Measurements from ENCODE around the gene SUPT3H. TPM values are rescaled to one million over a fixed set of nuclear protein-coding genes. Genes with fewer than 3 reads are reported as not detected.
A peak's percentile ranks its signal among the peaks of the same experiment; 100 is the strongest.
"Not testable (repeated sequence)": the region's sequence is repeated elsewhere in the genome, so short reads cannot be mapped to it uniquely, and the experiment has no call there.

The SUPT3H gene
- total RNA-seq, 1 donor, result 22.4 TPM

GRCh38 chr6:45327956-45328522 is 49.7 kb downstream of the SUPT3H start, which contains the start of gene RUNX2:
Gene RUNX2, plus strand, starts transcription at chr6:45328330. Its CDS starts 397 bp downstream, at chr6:45328727.
- peak in 1 of 3 donors; percentile 52 for DNase-seq (ENCODE audit: low read depth in 2 of 3, low spot score in 2 of 3)

DNA sequence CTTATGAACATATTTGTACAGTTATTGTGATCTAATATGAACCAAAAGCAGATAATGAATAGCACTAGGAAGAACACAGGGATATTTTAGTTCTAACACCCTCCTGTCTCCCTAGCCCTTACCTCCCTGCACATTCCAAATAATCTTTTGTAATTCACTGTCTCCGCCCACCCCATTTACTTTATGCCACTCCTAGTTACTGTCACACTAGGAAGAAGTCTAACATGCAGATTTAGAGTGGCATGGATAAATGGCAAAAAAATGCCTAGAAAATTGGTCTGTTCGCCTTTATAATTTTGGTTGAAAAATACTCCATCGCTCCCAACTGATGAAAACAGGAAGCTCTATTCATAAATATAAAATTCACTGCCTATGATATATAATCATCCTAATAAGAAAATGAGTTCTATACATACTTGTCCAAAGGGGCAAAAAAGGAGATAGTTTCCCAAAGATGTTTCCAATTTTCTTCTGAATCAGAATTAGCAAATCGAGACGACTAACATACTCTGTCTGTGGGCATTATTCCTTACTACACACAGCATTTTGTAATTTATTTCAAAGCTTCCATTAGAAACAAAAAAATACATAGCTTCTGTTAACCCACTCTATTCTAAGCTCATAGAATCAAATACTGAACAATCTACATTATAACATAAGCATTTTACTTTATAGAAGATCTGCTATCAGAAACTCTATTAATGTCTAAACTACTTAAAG is 50.9 kb downstream of the SUPT3H start:
- peak in 1 of 3 donors; percentile 37 for DNase-seq (ENCODE audit: low read depth in 2 of 3, low spot score in 2 of 3)

- peak in 2 of 3 donors; percentile 57 to 72 for DNase-seq (ENCODE audit: low read depth in 2 of 3, low spot score in 2 of 3)
Observed at GRCh38 chr6:45323656-45324224, 54.0 kb downstream of the SUPT3H start.

GRCh38 chr6:45320349-45320748 is 57.4 kb downstream of the SUPT3H start:
- DNase-seq (ENCODE audit: low read depth in 2 of 3, low spot score in 2 of 3), result no peak

DNA sequence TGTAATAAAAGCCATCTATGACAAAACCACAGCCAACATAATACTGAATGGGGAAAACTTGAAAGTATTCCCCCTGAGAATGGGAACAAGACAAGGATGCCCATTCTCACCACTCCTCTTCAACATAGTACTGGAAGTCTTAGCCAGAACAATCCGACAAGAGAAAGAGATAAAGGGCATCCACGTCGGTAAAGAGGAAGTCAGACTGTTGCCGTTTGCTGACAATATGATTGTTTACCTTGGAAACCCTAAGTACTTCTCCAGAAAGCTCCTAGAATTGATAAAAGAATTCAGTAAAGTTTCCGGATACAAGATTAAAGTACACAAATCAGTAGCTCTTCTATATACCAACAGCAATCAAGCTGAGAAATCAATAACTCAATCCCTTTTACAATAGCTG is 63.6 kb downstream of the SUPT3H start:
- DNase-seq (ENCODE audit: low read depth in 2 of 3, low spot score in 2 of 3), result peak in 1 of 3 donors; percentile 37

- DNase-seq (ENCODE audit: low read depth in 2 of 3, low spot score in 2 of 3), result peak in 1 of 3 donors; percentile 56
Observed at GRCh38 chr6:45310118-45310788, 67.5 kb downstream of the SUPT3H start.

DNA sequence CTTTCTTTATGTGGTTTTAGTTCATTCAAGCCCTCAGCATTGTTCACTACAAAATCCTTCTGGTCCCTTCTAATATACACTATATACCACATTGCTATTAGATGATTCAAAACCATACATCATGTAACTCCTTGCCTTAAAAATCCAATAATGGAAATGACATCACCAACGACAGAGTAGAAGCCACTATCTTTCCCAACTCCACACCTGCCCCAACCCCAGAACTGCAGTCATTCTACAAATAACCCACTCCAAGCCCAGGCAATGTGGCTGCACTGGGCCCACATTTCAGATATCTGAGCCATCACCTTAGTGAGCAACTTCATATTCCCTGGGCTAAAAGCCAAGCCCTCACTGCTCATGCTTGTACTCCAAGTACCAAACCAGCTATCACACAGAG is 72.2 kb downstream of the SUPT3H start:
- no peak for DNase-seq (ENCODE audit: low read depth in 2 of 3, low spot score in 2 of 3)

DNA sequence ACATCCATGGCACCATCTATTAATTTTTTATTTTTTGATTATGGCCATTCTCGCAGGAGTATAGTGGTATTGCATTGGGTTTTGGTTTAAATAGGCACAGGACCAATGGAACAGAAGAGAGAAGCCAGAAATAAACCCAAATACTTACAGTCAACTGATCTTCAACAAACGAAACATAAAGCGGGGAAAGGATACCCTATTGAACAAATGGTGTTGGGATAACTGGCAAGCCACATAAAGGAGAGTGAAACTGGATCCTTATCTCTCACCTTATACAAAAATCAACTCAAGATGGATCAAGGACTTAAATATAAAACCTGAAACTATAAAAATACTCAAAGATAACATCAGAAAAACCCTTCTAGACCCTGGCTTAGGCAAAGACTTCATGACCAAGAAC is 74.9 kb downstream of the SUPT3H start:
- no peak for DNase-seq (ENCODE audit: low read depth in 2 of 3, low spot score in 2 of 3)

- no peak for DNase-seq (ENCODE audit: low read depth in 2 of 3, low spot score in 2 of 3)
Observed at GRCh38 chr6:45301348-45302142, 76.2 kb downstream of the SUPT3H start.

- no peak for DNase-seq (ENCODE audit: low read depth in 2 of 3, low spot score in 2 of 3)
Observed at GRCh38 chr6:45300736-45301135, 77.0 kb downstream of the SUPT3H start.

GRCh38 chr6:45299096-45299581 is 78.6 kb downstream of the SUPT3H start:
- DNase-seq (ENCODE audit: low read depth in 2 of 3, low spot score in 2 of 3), result no peak

DNA sequence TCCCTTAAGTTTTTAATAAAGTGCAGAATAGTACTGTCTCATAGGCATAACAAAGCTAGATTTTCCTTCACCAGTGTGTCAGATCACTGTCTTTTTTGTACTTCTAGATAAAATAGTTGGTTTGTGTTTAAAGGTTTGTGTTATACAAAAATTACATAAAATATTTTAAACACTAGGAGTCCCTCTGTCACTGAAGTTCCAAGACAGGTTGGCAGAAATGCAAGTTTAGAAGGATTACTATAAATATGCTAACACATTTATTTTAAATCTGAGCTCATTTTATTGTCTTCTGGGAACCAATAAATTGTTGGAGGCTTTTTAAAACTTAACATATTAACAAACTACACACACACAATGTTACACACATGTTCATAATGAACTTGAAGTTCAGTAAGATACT is 80.4 kb downstream of the SUPT3H start:
- no peak for DNase-seq (ENCODE audit: low read depth in 2 of 3, low spot score in 2 of 3)

DNA sequence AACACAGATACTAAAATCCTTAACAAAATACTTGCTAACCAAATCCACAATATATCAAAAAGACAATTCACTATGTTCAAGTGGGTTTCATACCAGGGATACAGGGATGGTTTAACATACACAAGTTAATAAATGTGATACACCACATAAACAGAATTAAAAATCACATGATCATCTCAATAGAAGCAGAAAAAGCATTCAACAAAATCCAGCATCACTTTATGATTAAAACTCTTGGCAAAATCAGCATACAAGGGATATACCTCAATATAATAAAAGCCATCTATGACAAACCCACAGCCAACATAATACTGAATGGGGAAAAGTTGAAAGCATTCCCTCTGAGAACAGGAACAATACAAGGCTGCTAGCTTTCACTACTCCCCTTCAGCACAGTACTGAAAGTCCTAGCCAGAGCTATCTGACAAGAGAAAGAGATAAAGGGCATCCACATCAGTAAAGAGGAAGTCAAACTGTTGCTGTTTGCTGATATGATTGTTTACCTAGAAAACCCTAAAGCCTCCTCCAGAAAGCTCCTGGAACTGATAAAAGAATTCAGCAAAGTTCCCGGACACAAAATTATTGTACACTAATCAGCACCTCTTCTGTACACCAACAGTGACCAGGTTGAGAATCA is 83.6 kb downstream of the SUPT3H start:
- not testable (repeated sequence) for DNase-seq (ENCODE audit: low read depth in 2 of 3, low spot score in 2 of 3)

- DNase-seq (ENCODE audit: low read depth in 2 of 3, low spot score in 2 of 3), result no peak
Observed at GRCh38 chr6:45293306-45293705, 84.4 kb downstream of the SUPT3H start.

DNA sequence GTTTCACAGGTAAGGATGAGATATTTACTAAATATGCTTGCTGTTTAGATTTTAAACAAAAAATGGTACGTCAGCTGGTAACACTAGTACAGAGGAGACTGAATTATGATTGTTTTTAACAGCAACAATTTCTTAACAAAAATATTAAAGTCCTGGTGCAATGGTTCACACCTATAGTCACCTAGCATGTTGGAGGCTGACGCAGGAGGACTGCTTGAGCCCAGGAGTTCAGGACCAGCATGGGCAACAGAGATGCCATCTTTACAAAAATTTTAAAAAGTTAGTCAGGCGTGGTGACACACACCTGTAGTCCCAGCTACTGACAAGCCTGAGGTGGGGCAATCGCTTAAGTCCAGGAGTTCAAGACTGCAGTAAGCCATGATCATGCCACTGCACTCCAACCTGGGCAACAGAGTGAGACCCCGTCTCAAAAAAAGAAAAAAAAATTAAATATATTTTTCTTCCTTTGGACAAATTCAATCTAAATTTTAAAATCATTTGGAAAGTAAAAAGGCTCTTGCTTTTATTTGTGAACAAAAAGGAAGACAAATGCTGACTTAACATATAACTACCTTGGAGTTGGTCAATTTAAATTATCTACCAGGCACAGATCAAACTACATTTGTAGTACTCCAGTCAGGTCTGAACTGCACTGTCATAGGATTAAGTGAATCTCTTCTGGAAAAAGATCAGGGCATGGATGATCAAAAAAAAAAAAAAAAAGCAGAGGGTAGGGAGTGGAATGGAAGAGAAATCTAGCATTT is 87.8 kb downstream of the SUPT3H start:
- no peak for DNase-seq (ENCODE audit: low read depth in 2 of 3, low spot score in 2 of 3)

DNA sequence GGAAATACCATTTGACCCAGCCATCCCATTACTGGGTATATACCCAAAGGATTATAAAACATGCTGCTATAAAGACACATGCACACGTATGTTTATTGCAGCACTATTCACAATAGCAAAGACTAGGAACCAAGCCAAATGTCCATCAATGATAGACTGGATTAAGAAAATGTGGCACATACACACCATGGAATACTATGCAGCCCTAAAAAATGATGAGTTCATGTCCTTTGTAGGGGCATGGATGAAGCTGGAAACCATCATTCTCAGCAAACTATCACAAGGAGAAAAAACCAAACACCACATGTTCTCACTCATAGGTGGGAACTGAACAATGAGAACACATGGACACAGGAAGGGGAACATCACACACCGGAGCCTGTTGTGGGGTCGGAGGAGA is 91.0 kb downstream of the SUPT3H start:
- DNase-seq (ENCODE audit: low read depth in 2 of 3, low spot score in 2 of 3), result not testable (repeated sequence)

DNA sequence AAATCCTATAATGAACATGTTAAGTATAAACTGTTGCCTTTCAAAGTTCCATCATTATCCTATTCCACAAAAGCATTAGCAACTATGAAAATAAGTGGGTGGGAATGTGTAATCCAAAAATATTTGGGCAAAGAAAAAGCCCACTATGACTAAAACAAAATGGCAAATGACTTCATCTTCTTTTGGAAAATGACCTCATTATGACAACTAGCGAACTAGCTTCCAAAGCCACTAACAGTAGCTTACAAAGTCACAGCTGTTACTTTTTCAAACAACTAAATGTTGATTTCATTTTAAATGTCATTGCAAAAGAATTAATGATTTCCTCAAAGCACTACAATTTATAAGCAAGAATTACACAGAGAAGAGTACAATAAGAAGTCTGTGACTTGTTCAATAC is 99.4 kb downstream of the SUPT3H start:
- DNase-seq (ENCODE audit: low read depth in 2 of 3, low spot score in 2 of 3), result no peak

DNA sequence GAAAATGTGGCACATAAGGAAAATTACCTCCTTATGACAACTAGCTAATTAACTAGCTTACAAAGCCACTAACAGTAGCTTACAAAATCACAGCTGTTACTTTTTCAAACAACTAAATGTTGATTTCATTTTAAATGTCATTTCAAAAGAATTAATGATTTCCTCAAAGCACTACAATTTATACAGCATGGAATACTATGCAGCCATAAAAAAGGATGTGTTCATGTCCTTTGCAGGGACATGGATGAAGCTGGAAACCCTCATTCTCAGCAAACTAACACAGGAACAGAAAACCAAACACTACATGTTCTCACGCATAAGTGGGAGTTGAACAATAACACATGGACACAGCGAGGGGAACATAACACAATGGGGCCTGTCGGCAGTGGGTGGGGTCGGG is 100.0 kb downstream of the SUPT3H start:
- DNase-seq (ENCODE audit: low read depth in 2 of 3, low spot score in 2 of 3), result not testable (repeated sequence)

- DNase-seq (ENCODE audit: low read depth in 2 of 3, low spot score in 2 of 3), result no peak
Observed at GRCh38 chr6:45275358-45275757, 102.4 kb downstream of the SUPT3H start.
